NCI-H1417 (cell line): ENCODE results near the gene CBLC.
A peak's percentile ranks its signal among the peaks of the same experiment; 100 is the strongest.

Source experiments
- DNase-seq, 3 experiments: peaks; one replicate each; lab custom pipeline; 2025; lab: John Stamatoyannopoulos, UW

CBLC gene

GRCh38 chr19:44799627-44800346 is 22.1 kb downstream of the CBLC start:
- no peak for DNase-seq

DNA sequence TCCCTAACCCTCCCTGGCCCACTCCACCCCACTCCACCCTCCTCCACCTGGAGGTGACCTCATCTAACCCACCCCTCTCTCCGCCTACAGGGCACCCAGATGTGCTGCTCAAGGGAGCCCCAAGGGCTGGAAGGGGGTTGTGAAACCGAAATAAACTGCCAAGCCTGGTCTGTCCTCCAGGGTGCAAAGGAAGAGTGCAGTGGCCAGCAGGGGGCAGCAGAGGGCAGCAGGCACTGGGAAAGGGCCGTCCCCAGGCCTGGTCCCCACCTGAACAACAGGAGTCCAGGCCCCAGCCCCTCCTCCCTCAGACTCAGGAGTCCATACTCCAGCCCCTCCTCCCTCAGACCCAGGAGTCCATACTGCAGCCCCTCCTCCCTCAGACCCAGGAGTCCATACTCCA is 22.8 kb downstream of the CBLC start:
- peak; percentile 47 to 81 (median 70) for DNase-seq

DNA sequence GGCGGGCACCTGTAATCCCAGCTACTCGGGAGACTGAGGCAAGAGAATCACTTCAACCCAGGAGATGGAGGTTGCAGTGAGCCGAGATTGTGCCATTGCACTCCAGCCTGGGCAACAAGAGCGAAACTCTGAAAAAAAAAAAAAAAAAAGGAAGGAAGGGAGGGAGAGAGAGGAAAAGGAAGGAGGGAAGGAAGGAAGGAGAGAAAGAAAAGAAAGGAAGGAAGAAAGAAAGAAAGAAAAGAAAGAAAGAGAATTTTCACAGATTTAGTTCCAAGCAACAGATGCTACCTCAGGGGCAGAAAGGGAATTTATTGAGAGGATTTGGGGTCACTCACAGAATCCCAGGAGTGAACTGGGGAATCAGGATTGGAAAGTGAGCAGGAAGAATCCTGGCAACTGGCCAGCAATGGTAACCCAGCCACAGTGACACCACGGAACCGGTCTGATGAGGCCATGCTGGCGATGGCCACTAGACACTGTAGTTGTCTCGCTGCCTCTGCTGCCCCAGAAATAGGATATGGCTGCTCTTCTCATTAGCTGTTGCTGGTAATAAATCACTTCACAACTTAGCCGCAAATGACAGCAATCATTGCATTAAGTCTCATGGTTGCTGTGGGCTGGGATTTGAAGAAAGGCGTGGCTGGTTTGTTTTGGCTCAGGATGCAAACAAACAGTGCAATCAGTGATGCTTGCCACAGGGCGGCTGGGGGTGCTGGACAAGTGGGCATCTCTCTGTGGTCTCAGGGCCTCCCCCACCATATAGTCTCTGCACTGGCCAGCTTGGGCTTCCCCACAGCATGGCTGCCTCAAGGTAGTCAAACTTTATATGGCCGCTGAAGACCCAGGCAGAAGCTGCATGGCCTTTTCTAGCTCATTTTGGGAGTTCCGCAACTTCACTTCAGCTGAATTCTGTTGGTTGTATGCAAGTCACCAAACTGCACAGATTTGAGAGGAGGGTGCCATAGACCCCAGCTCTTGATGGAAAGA is 26.0 kb downstream of the CBLC start:
- DNase-seq = peak in 2 of 3 experiments; percentile 25 to 73

DNA sequence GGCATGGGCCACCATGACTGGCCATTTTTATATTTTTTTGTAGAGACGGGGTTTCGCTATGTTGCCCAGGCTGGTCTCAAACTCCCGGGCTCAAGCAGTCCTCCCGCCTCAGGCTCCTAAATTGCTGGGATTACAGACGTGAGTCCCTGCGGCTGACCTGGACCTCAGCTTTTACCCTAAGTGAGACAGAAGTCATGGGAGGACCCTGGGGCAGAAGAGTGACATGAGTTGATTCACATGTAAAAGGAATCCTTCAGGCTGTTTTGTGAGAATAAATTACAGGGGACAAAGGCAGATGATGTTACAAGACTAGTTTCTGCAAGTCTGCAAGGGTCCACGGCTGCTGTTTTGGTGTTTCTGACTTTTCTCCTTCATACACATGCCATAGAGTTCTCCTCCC is 28.6 kb downstream of the CBLC start:
- DNase-seq = no peak

DNA sequence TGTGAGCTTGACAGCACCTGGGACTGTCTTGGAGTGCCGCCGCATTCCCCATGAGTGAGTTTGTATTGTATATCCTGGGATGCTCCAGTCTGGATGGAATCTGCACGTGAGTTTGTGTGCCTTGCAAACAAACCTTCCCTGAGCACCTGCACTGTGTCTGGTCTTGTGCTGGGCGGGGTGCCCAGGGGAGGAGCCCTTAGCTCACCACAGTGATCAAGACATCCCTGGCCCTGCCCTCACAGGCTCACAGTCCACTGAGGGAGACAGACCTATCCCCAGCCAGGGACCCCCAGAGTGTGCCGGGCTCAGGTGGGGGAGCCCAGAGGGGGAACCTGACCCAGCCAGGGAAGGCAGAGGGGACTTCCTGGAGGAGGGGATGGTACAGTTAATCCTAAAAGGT is 29.5 kb downstream of the CBLC start:
- DNase-seq = peak in 2 of 3 experiments; percentile 42 to 67

GRCh38 chr19:44807652-44808462 is 30.2 kb downstream of the CBLC start:
- peak in 2 of 3 experiments; percentile 39 to 61 for DNase-seq

- DNase-seq = peak in 2 of 3 experiments; percentile 53 to 62
Measured at GRCh38 chr19:44808463-44809371, 31.0 kb downstream of the CBLC start, which contains the start of gene BCAM. TSS of gene BCAM (plus strand) at chr19:44809103. CDS start at chr19:44809125, 22 bp downstream.

- DNase-seq = peak in 1 of 3 experiments; percentile 8
Measured at GRCh38 chr19:44809577-44810233, 32.0 kb downstream of the CBLC start.

- DNase-seq = no peak
Measured at GRCh38 chr19:44810234-44811121, 32.8 kb downstream of the CBLC start.

DNA sequence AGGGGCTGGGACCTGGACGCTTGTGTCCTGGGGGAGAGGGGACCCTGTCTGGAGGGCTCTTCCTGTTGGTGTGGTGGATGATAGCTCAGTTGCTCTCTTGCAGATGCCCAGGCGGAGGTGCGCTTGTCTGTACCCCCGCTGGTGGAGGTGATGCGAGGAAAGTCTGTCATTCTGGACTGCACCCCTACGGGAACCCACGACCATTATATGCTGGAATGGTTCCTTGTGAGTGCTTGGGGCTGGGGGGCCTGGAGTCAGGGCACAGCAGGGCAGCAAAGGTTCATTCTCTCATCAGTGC is 33.4 kb downstream of the CBLC start:
- no peak for DNase-seq

DNA sequence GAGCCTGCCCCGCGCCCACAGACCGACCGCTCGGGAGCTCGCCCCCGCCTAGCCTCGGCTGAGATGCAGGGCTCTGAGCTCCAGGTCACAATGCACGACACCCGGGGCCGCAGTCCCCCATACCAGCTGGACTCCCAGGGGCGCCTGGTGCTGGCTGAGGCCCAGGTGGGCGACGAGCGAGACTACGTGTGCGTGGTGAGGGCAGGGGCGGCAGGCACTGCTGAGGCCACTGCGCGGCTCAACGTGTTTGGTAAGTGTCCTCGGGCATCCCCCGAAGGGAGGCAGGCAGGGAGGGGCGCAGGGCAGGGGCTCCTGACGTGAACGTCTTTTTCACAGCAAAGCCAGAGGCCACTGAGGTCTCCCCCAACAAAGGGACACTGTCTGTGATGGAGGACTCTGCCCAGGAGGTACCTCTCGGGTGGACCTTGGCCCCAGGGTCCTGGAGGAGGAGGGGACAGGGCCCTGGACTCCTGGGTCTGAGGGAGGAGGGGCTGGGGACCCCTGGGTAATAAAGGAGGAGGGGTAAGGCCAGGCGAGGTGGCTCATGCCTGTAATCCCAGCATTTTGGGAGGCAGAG is 34.5 kb downstream of the CBLC start:
- no peak for DNase-seq

GRCh38 chr19:44813070-44813840 is 35.6 kb downstream of the CBLC start:
- DNase-seq = no peak

DNA sequence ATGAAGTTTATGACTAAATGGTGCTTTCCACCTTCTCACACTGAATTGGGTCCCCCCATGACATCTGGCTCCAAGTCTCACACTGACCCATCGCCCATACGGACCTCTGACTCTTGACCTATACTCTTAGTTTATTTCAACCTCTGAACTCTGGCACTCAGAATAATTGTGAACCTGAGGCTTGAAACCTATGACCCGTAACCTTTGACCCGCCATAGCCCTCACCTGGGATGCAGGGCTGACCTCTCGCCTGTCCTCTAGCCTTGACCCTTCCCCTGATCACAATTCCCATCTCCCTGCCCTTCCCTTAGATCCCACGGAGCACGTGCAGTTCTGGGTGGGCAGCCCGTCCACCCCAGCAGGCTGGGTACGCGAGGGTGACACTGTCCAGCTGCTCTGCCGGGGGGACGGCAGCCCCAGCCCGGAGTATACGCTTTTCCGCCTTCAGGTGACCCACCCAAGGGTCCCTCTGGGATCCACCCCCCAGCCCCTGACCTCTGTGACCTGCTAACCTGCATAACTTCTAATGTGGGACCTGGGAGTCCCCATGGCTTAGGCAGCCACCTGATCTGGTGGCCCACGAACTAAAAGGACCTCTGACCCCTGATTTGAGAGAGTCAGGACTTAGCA is 36.3 kb downstream of the CBLC start:
- no peak for DNase-seq

GRCh38 chr19:44814517-44814916 is 36.8 kb downstream of the CBLC start:
- no peak for DNase-seq

GRCh38 chr19:44816301-44816700 is 38.6 kb downstream of the CBLC start:
- DNase-seq = no peak

DNA sequence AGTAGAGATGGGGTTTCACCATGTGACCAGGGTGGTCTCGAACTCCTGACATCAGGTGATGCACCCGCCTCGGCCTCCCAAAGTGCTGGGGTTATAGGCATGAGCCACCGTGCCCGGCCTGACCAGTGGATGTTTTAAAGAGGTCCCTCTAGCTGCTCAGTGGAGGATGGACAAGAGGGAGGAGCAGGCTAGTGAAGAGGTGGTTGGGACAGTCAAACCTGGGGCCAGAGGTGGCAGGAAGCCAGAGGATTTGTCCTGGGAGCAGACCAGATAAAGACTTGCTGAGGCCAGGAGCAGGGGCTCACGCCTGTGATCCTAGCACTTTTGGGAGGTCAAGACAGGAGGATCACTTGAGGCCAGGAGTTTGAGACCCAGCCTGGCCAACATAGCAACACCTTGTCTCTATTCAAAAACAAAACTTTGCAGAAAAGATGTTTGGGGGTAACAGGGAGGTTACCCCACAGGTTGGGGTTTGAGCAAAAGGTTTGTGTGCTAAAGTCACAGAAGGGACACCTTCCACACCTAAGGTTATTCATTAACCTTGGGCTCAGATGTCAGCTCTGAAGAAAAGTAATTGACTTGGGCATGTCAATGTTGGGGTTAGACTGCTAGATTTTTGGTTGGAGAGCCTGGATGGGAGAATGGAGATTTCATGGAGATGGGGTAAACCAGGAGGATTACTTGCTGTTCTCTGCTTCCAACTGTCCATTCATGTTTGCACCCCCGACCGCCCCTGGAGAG is 40.2 kb downstream of the CBLC start:
- DNase-seq = no peak

DNA sequence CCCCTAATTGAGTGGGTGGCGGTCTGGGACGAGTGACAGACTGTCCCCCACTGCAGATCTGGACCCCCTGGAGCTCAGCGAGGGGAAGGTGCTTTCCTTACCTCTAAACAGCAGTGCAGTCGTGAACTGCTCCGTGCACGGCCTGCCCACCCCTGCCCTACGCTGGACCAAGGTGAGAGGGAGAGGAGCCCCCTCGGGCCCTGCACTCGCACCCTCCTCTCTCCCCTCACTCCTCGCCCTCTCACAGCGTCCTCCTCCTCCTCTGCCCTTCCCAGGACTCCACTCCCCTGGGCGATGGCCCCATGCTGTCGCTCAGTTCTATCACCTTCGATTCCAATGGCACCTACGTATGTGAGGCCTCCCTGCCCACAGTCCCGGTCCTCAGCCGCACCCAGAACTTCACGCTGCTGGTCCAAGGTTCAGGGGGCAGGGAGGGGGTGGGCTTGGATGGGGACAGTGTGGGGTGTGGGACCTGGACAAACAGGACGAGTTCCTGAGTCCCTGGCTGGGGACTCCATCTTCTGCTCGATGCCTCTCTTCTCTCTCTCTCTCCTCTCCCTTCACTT is 40.9 kb downstream of the CBLC start:
- DNase-seq = no peak
